B cell (primary cell): ENCODE measurements around the gene MINPP1.

Source experiments
- CTCF ChIP-seq: fragments of 200-600 bp; IDR thresholded peaks from one replicate; pipeline ENCODE4 v1.8.0; 2022; ENCODE audit warnings: antibody characterized with exemption, mild to moderate bottlenecking
- EZH2 ChIP-seq: IDR thresholded peaks from 2 replicates; pipeline ENCODE4 v1.6.1; 2012; ENCODE audit warnings: borderline replicate concordance, low read depth, mild to moderate bottlenecking, moderate library complexity, low read length; ENCODE audit not compliant: insufficient read depth, poor library complexity, severe bottlenecking

DNA sequence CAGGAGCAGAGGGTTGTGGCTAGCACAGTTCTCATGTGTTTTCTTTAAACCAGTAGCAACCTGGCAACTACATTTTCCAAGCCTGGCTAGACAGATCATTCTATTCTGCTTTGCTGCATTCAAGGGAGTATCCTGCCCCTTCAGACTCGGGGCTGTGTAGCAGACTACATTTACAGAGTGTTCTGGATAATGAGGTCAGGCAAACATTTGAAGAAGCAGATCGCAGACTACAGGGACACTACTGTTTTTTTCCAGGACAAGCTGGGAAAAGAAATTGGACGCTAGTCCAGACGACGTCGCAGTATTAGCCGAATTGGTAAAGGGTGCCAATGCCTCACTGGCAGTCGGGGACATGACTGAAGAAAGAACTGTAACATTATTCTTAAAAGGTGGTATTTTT lies 94.0 kb downstream of the MINPP1 start:
- TF ChIP-seq CTCF (no peak), EZH2 (no peak)
